A673 (cell line): Measurements from ENCODE around the gene ZSCAN1. TPM values are rescaled to one million over a fixed set of nuclear protein-coding genes. Genes with fewer than 3 reads are reported as not detected.

Experiments used
- BruUV-seq: library from RNA; stranded (reverse); fragments of 400-500 nt; replicated peaks from 2 replicates; lab custom pipeline; 2021; lab: Mats Ljungman, UMichigan
- CTCF ChIA-PET: fragments of 300-600 bp; sonication (Branson Sonifier 250); formaldehyde crosslinking; loops from one replicate; lab custom pipeline; 2022; ENCODE audit warnings: antibody characterized with exemption; lab: Charles Lee
- POLR2A ChIA-PET: fragments of 300-600 bp; sonication (Branson Sonifier 250); formaldehyde crosslinking; loops from one replicate; lab custom pipeline; 2022; ENCODE audit warnings: antibody characterized with exemption; ENCODE audit not compliant: low non-redundant PET; lab: Charles Lee
- DNase-seq: peaks from one replicate; pipeline ENCODE4 v3.0.0-alpha.2; 2015; ENCODE audit warnings: low spot score
- H3K27ac ChIP-seq: fragments of 200-600 bp; sonication (generic); 2 replicates; pipeline ENCODE4 v1.5.1; 2016; ENCODE audit warnings: mixed run types, low read depth, mild to moderate bottlenecking, mixed read lengths, antibody characterized with exemption, low read length; ENCODE audit not compliant: poor library complexity, severe bottlenecking
- H3K27me3 ChIP-seq: fragments of 200-600 bp; sonication (generic); replicated peaks from 2 replicates; pipeline ENCODE4 v1.6.1; 2017; ENCODE audit warnings: mixed run types, low read depth, mild to moderate bottlenecking, mixed read lengths, antibody characterized with exemption, low read length; ENCODE audit not compliant: insufficient read depth, poor library complexity
- H3K36me3 ChIP-seq: fragments of 200-600 bp; sonication (generic); 2 replicates; pipeline ENCODE4 v1.6.1; 2016; ENCODE audit warnings: mixed run types, mild to moderate bottlenecking, mixed read lengths, antibody characterized with exemption, low read length; ENCODE audit not compliant: insufficient read depth, poor library complexity, severe bottlenecking
- H3K4me1 ChIP-seq: fragments of 200-600 bp; sonication (generic); 2 replicates; pipeline ENCODE4 v1.6.1; 2017; ENCODE audit warnings: mixed run types, mild to moderate bottlenecking, mixed read lengths, antibody characterized with exemption, low read length; ENCODE audit not compliant: insufficient read depth, poor library complexity, severe bottlenecking
- H3K4me3 ChIP-seq: fragments of 200-600 bp; sonication (generic); 2 replicates; pipeline ENCODE4 v1.5.1; 2016; ENCODE audit warnings: low read depth, mixed run types, mild to moderate bottlenecking, mixed read lengths, low read length; ENCODE audit not compliant: poor library complexity, severe bottlenecking
- H3K9me3 ChIP-seq: fragments of 200-600 bp; sonication (generic); 2 replicates; pipeline ENCODE4 v1.6.1; 2016; ENCODE audit warnings: mixed run types, low read depth, mild to moderate bottlenecking, mixed read lengths, antibody characterized with exemption, low read length; ENCODE audit not compliant: poor library complexity, severe bottlenecking
- CTCF ChIP-seq: fragments of 300-800, 200-600 bp; sonication (generic); conservative IDR thresholded peaks from 2 replicates; pipeline ENCODE4 v1.5.1; 2017; ENCODE audit warnings: low read depth, mild to moderate bottlenecking, antibody characterized with exemption, low read length, moderate library complexity, mixed read lengths
- EZH2 ChIP-seq: fragments of 200-600 bp; sonication (generic); IDR thresholded peaks from 2 replicates; pipeline ENCODE4 v1.6.1; 2017; ENCODE audit warnings: borderline replicate concordance, low read depth, mild to moderate bottlenecking, mixed read lengths, antibody characterized with exemption, low read length; ENCODE audit not compliant: poor library complexity, severe bottlenecking
- intact Hi-C: fragments of 100-400 bp; cut with micrococcal nuclease; formaldehyde crosslinking; loops from one replicate; pipeline ENCODE4 v1.10.0; 2022; ENCODE audit not compliant: unreplicated experiment
- total RNA-seq: library from RNA; stranded (reverse); gene quantifications from 2 replicates; pipeline ENCODE4 v1.2.3, GENCODE V29; 2021

ZSCAN1 gene
- total RNA-seq, 1 experiment from 2014 or later, result 1.4 TPM

DNA sequence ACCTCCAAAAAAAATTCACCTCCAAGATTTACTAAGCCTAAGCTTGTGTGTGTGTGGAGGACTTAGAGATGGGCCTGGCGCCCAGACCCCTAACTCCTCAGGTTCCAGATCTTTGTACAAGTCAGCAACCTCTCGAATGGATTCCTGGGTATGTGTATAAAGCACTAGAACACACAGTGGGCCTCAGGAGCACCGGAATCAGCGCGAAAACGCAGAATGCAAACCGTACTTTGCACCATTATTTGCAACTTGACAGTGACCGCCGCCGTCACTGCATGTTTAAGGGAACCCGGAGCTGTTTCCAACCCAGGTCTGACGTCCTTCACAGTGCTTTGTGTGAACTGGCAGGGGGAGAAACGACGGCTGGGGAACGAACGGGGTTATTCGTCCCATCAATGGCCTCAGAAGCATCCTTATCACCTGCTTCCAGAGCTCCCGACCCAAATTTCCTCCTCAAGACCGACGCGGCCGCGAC, 31.9 kb upstream of the ZSCAN1 start:
- Histone ChIP-seq H3K9me3 (peaks cover 60% of the 10 kb centered on the region), H3K36me3 (peaks cover 67% of the 10 kb centered on the region), H3K27me3 (no peaks in the 10 kb centered on the region), H3K4me1 (peaks cover 3% of the 10 kb centered on the region), H3K27ac (peak overlapping the region; percentile 95), H3K4me3 (peak overlapping the region; percentile 89)
- peak; percentile 50 for DNase-seq
- BruUV-seq, result TSS peak; percentile 50
- intact Hi-C loops, result no loop called here
- ChIA-PET CTCF (no interaction called here), POLR2A (interaction anchor here (0.6 kb wide), 1 partner anchor 57 kb away, joined by 4 read pairs; the partner anchor contains the start of gene ZNF135)
- TF ChIP-seq CTCF, result no peak
- no peak for TF ChIP-seq EZH2

- intact Hi-C loops, result no loop called here
- ChIA-PET POLR2A (interaction anchor here (0.6 kb wide), 2 partner anchors 56 to 652 kb away, joined by 4 read pairs; partner anchors contain the start of gene ZNF135), CTCF (no interaction called here)
- BruUV-seq, result no TSS peak
- peak within 1 kb of the TSS; percentile 95 for H3K27ac ChIP-seq
- H3K9me3 ChIP-seq, result peaks cover 59% of the 10 kb centered on the region
- DNase-seq, result peak; percentile 92
- peaks cover 62% of the 10 kb centered on the region for H3K36me3 ChIP-seq
- no peak for TF ChIP-seq EZH2
- no peak for TF ChIP-seq CTCF
- H3K27me3 ChIP-seq, result no peaks in the 10 kb centered on the region
- peak within 1 kb of the TSS; percentile 89 for H3K4me3 ChIP-seq
- peaks cover 3% of the 10 kb centered on the region for H3K4me1 ChIP-seq
Observed at GRCh38 chr19:58002384-58003173, 31.2 kb upstream of the ZSCAN1 start, which contains the start of gene ZNF606. Gene ZNF606, minus strand, starts transcription at chr19:58002820. Its CDS starts 1,501 bp downstream, at chr19:58001319.

DNA sequence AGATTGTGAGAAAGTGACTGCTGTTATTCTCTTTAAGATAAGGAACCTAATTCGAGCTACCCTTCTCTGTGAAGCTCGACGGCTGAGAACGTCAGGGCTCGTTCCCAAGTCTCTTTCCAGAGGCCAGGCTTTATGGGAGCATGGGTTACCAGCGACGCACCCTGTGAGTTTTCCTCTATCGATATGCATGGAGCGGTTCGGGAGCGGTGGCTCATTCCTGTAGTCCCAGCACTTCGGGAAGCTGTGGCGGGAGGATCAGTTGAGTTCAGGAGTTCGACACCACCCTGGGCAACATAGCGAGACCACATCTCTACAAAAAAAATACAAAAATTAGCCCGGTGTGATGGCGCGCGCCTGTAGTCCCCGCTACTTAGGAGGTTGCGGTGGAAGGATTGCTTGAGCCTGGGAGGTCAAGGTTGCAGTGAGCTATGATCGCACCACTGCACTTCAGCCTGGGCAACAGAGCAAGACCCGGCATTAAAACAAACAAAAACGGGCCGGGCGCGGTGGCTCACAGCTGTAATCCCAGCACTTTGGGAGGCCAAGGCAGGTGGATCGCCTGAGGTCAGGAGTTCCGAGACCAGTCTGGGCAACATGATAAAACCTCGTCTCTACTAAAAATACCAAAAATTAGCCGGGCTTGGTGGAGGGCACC, 30.5 kb upstream of the ZSCAN1 start:
- ChIA-PET CTCF (no interaction called here), POLR2A (interaction anchor here (0.6 kb wide), 1 partner anchor 653 kb away, joined by 4 read pairs; no protein-coding TSS in a partner anchor)
- H3K36me3 ChIP-seq, result peaks cover 55% of the 10 kb centered on the region
- DNase-seq, result peak; percentile 52
- BruUV-seq, result no TSS peak
- H3K27me3 ChIP-seq, result no peaks in the 10 kb centered on the region
- peaks cover 54% of the 10 kb centered on the region for H3K9me3 ChIP-seq
- intact Hi-C loops, result no loop called here
- TF ChIP-seq CTCF, result no peak
- TF ChIP-seq EZH2, result no peak
- H3K4me3 ChIP-seq, result peak overlapping the region; percentile 89
- H3K4me1 ChIP-seq, result peaks cover 3% of the 10 kb centered on the region
- peak overlapping the region; percentile 95 for H3K27ac ChIP-seq
